Sigmoid colon (tissue), 4 donors: ENCODE results near the gene MYH10.

Source experiments
- CTCF ChIP-seq, 4 experiments: fragments of 450-650 bp in 3 of 4; fragments of 200-600 bp in 1 of 4; IDR thresholded peaks; one replicate each; pipeline ENCODE4 v1.5.1; 2016 to 2019; ENCODE audit warnings: antibody characterized with exemption in 4 of 4, mild to moderate bottlenecking in 3 of 4, moderate library complexity in 2 of 4
- EP300 ChIP-seq, 4 donors: sonication (generic); formaldehyde crosslinking; IDR thresholded peaks; one replicate each; pipeline ENCODE4 v1.6.1; 2017; ENCODE audit warnings: antibody characterized with exemption in 4 of 4
- POLR2A ChIP-seq, 2 donors: fragments of 450-650 bp; IDR thresholded peaks; one replicate each; pipeline ENCODE4 v1.6.1; 2016; ENCODE audit warnings: antibody characterized with exemption in 2 of 2, mild to moderate bottlenecking in 2 of 2, moderate library complexity in 2 of 2
- POLR2AphosphoS5 ChIP-seq, 4 donors: sonication (generic); formaldehyde crosslinking; IDR thresholded peaks; one replicate each; pipeline ENCODE4 v1.6.1; 2017; ENCODE audit warnings: antibody characterized with exemption in 4 of 4

GRCh38 chr17:8628609-8629169 lies 1.8 kb downstream of the MYH10 start:
- TF ChIP-seq CTCF (IDR thresholded peaks at IDR 0.05) (no peak), POLR2A (IDR thresholded peaks at IDR 0.05) (no peak), POLR2AphosphoS5 (IDR thresholded peaks at IDR 0.05) (no peak), EP300 (IDR thresholded peaks at IDR 0.05) (no peak)
